ENCODE results near the gene PHACTR4.

The PHACTR4 gene

GRCh38 chr1:28428990-28429520 is 59.5 kb downstream of the PHACTR4 start:
- TF ChIP-seq, protein P1, sequence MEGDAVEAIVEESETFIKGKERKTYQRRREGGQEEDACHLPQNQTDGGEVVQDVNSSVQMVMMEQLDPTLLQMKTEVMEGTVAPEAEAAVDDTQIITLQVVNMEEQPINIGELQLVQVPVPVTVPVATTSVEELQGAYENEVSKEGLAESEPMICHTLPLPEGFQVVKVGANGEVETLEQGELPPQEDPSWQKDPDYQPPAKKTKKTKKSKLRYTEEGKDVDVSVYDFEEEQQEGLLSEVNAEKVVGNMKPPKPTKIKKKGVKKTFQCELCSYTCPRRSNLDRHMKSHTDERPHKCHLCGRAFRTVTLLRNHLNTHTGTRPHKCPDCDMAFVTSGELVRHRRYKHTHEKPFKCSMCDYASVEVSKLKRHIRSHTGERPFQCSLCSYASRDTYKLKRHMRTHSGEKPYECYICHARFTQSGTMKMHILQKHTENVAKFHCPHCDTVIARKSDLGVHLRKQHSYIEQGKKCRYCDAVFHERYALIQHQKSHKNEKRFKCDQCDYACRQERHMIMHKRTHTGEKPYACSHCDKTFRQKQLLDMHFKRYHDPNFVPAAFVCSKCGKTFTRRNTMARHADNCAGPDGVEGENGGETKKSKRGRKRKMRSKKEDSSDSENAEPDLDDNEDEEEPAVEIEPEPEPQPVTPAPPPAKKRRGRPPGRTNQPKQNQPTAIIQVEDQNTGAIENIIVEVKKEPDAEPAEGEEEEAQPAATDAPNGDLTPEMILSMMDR (IDR thresholded peaks at IDR 0.05; ENCODE audit: extremely low read depth, insufficient read depth, missing control alignments) = no peak
- no peak for DNase-seq (ENCODE audit: low spot score)
- in situ Hi-C loops (cut with MboI; ENCODE audit: low pct_unique_long_range_greater_than_20kb, low sequenced_read_pairs, unreplicated experiment) = no loop called here

- no peak for DNase-seq (ENCODE audit: low spot score)
- TF ChIP-seq, protein P1 (IDR thresholded peaks at IDR 0.05; ENCODE audit: extremely low read depth, insufficient read depth, missing control alignments) = peak; percentile 34
- in situ Hi-C loops (cut with MboI; ENCODE audit: low pct_unique_long_range_greater_than_20kb, low sequenced_read_pairs, unreplicated experiment) = no loop called here
Measured at GRCh38 chr1:28436211-28436769, 66.8 kb downstream of the PHACTR4 start.

DNA sequence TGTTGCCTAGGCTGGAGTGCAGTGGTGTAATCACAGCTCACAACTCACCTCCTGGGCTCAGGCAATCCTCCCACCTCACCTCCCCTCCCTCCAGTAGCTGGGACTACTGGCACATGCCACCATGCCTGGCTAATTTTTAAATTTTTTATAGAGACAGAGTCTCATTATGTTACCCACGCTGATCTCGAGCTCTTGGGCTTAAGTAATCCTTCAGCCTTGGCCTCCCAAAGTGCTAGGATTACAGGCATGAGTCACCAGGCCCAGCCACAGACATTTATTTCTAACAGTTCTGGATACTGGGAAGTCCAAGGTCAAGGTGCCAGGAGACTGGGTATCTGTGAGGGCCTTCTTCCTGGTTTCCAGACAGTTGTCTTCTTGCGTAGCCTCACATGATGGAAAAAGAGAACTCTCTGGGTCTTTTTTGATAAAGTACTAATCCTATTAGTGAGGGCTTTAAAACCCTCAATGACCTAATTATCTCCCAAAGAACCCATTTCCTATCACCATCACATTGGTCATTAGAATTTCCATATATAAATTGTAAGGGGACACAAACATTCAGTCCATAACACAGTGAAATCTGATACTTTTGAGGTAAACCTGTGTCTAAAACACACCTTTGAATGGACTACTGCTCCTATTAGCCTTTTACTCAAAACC is 67.9 kb downstream of the PHACTR4 start:
- no peak for DNase-seq (ENCODE audit: low spot score)
- TF ChIP-seq, protein P1 (IDR thresholded peaks at IDR 0.05; ENCODE audit: extremely low read depth, insufficient read depth, missing control alignments) = no peak
- in situ Hi-C loops (cut with MboI; ENCODE audit: low pct_unique_long_range_greater_than_20kb, low sequenced_read_pairs, unreplicated experiment) = no loop called here

DNA sequence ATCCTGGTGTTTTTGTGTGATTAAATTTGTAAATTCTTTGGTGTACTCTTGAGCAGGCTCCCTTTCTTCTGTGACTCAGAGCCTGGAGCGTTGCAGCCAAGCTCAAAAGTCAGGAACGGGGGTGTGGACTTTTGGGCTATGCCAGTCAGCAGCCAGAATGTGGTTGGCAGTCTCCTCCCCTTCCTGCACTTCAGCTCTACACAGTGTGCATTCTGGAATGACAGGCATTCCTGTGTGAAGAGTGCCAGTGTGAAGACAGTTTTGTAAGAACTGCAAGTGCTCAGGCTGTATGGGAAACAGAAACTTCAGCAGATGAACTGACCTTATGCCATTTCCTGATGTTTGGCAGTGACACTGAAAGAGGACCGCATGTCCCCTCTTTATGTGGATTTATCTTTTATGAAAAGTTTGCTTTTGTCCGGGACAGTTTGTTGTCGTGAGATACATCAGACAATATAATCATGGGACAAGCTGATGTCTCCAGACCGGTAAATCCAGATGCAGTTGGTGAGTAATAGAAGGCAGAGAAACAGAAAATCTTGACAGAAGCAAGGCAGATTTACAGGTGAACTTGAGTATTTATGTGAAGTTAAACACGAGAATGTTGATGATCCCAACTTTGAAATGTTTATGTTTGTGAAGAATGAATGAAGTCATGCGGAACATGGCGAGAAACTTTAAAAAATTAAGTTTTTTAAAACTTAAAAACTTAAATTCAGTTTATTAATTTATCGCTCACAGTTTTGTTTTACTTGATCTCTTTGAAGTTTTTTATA is 68.6 kb downstream of the PHACTR4 start:
- DNase-seq (ENCODE audit: low spot score) = no peak
- in situ Hi-C loops (cut with MboI; ENCODE audit: low pct_unique_long_range_greater_than_20kb, low sequenced_read_pairs, unreplicated experiment) = no loop called here
- TF ChIP-seq, protein P1 (IDR thresholded peaks at IDR 0.05; ENCODE audit: extremely low read depth, insufficient read depth, missing control alignments) = no peak

DNA sequence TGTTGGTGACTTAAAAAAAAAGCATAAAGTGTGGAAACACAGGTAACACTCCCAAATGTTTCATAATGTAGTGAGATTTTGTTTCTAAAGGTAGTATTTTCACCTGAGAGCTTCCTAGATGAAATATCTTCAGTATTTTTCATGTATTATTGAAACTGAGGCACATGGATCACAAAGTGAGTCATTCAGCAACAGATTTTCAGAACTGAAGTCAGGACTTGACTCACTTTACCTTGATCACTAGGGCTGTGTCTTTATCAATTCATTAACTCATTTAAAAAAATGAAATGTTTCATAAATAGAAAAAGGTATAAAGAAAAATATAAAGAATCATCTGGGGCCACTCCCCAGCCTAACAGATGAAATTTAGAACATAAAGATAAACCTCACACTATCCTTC is 69.8 kb downstream of the PHACTR4 start:
- in situ Hi-C loops (cut with MboI; ENCODE audit: low pct_unique_long_range_greater_than_20kb, low sequenced_read_pairs, unreplicated experiment) = no loop called here
- TF ChIP-seq, protein P1 (IDR thresholded peaks at IDR 0.05; ENCODE audit: extremely low read depth, insufficient read depth, missing control alignments) = no peak
- DNase-seq (ENCODE audit: low spot score) = no peak

GRCh38 chr1:28441674-28442073 is 72.1 kb downstream of the PHACTR4 start:
- in situ Hi-C loops (cut with MboI; ENCODE audit: low pct_unique_long_range_greater_than_20kb, low sequenced_read_pairs, unreplicated experiment) = no loop called here
- TF ChIP-seq, protein P1 (IDR thresholded peaks at IDR 0.05; ENCODE audit: extremely low read depth, insufficient read depth, missing control alignments) = no peak
- no peak for DNase-seq (ENCODE audit: low spot score)
